ENCODE measurements around the gene GGA3. TPM values are rescaled to one million over a fixed set of nuclear protein-coding genes. Genes with fewer than 3 reads are reported as not detected.

Gene GGA3
- polyA plus RNA-seq, 2 of the 4 experiments (the other 2 are of a cell fraction) = 35.8 to 43.6 TPM

DNA sequence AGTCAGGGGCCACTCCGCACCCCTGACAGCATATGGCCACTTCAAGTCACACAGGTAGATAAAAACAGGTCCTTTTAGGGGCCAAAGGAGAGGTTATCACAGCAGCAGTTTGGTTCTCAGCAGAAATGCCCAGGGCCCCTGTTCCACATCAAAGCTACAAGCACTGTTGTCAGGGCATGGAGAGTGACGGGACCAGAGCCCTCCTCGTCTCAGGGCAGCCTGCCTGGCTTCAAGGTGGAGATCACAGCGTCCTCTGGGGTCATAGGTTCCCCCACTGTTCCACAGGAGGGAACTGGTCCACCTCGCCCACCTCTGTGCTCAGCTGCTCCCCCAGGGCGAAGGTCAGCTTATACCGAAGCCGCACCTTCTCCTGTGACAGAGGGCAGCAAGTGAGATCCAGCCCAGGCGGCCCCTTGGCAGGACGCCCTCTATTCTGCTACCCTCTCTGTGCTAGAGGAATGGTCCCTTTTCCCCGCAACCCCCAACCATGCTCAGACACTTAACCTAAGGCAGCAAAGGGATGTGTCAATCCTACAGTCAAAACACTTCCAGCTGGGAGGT is 23.3 kb downstream of the GGA3 start (continued):
- no peak for TF ChIP-seq EP300 (IDR thresholded peaks at IDR 0.05)

GRCh38 chr17:75237100-75238014 is 24.0 kb downstream of the GGA3 start:
- no peak for DNase-seq (ENCODE audit: low read depth in 1 of 2, low spot score in 1 of 2)
- Histone ChIP-seq H3K4me1 (0 out of 3 replicates have a peak, but pooled peaks cover 6% of the 10 kb centered on the region), H3K27ac (no peak overlapping the region), H3K4me3 (no peak overlapping the region), H3K9me3 (no peaks in the 10 kb centered on the region), H3K4me2 (no peak overlapping the region)
- ATAC-seq = no peak
- no peak for FAIRE-seq
- POLR2A ChIA-PET = interaction anchor here (1.9 kb wide), 1 partner anchor 24 kb away, joined by 6 read pairs; the partner anchor contains the start of genes GGA3 and MRPS7
- TF ChIP-seq HOXB13 (CRISPR knock-in tag; IDR thresholded peaks at IDR 0.05; ENCODE audit: low read depth) = no peak
- no peak for TF ChIP-seq HMGXB4 (CRISPR knock-in tag; IDR thresholded peaks at IDR 0.05; ENCODE audit: borderline replicate concordance)
- TF ChIP-seq POLR2AphosphoS2 (conservative IDR thresholded peaks at IDR 0.05; ENCODE audit: low read length) = 0 out of 2 replicates have a peak, but pooled peaks have one; percentile 35
- no peak for TF ChIP-seq FOXS1 (CRISPR knock-in tag; IDR thresholded peaks at IDR 0.05)
- WGBS (ENCODE audit: missing lambda C conversion rate) = 87% methylated on average over 12 of the region's 12 CpGs
- CTCF ChIA-PET = interaction anchor here (0.7 to 9.8 kb wide), 23 partner anchors 12 to 357 kb away, joined by 3 to 223 read pairs (median 5); partner anchors contain the start of genes ARMC7, GGA3, MIF4GD and MRPS7

- no peak overlapping the region for H3K27ac ChIP-seq
- WGBS (ENCODE audit: missing lambda C conversion rate) = 94% methylated on average over 13 of the region's 13 CpGs
- H3K4me1 ChIP-seq = no peaks in the 10 kb centered on the region
- TF ChIP-seq RNF2 (IDR thresholded peaks at IDR 0.05; ENCODE audit: borderline replicate concordance, low read depth) (no peak), HOXB13 (CRISPR knock-in tag; IDR thresholded peaks at IDR 0.05; ENCODE audit: low read depth) (no peak), GATA3 (IDR thresholded peaks at IDR 0.05; ENCODE audit: borderline replicate concordance) (no peak), JUNB (IDR thresholded peaks at IDR 0.05) (no peak), MAZ (IDR thresholded peaks at IDR 0.05; ENCODE audit: borderline replicate concordance, low read depth, low read length) (no peak), KDM5A (IDR thresholded peaks at IDR 0.05) (no peak), NPAS2 (CRISPR knock-in tag; IDR thresholded peaks at IDR 0.05; ENCODE audit: borderline replicate concordance) (no peak), TP53 (CRISPR knock-in tag; IDR thresholded peaks at IDR 0.05) (no peak), PHF8 (IDR thresholded peaks at IDR 0.05; ENCODE audit: borderline replicate concordance, low read depth) (no peak), NR3C1 (IDR thresholded peaks at IDR 0.05) (no peak), SMC3 (IDR thresholded peaks at IDR 0.05) (no peak), HES2 (IDR thresholded peaks at IDR 0.05) (no peak), ELK1 (IDR thresholded peaks at IDR 0.05; ENCODE audit: low read depth, low read length) (no peak), POLR2AphosphoS2 (conservative IDR thresholded peaks at IDR 0.05; ENCODE audit: low read length) (no peak), BCL3 (IDR thresholded peaks at IDR 0.05) (no peak)
- H3K9me3 ChIP-seq = no peaks in the 10 kb centered on the region
- no peak for ATAC-seq
- ChIA-PET CTCF (interaction anchor here (1.0 to 15.8 kb wide), 9 partner anchors 8 to 313 kb away, joined by 3 to 223 read pairs (median 4); partner anchors contain the start of gene MIF4GD), POLR2A (no interaction called here)
- no peak for FAIRE-seq
- H3K4me3 ChIP-seq = no peak overlapping the region
- DNase-seq (ENCODE audit: low read depth in 1 of 2, low spot score in 1 of 2) = no peak
- H3K4me2 ChIP-seq = no peak overlapping the region
Observed at GRCh38 chr17:75232786-75233185, 28.6 kb downstream of the GGA3 start.

All from A549 (cell line).